Ovary (tissue), 3 donors: ENCODE measurements around the gene ROBO1.

Source experiments
- CTCF ChIP-seq, 3 donors: fragments of 450-650 bp in 2 of 3; fragments of 200-600 bp in 1 of 3; IDR thresholded peaks; one replicate each; pipeline versions ENCODE4 v1.5.1 to v1.8.0; 2016 to 2022; ENCODE audit warnings: antibody characterized with exemption in 3 of 3, mild to moderate bottlenecking in 1 of 3
- POLR2A ChIP-seq: fragments of 450-650 bp; IDR thresholded peaks from one replicate; pipeline ENCODE4 v1.6.1; 2017; ENCODE audit warnings: antibody characterized with exemption, mild to moderate bottlenecking, moderate library complexity
- donor health status: DM: no; HTN: no; CAD: no.

DNA sequence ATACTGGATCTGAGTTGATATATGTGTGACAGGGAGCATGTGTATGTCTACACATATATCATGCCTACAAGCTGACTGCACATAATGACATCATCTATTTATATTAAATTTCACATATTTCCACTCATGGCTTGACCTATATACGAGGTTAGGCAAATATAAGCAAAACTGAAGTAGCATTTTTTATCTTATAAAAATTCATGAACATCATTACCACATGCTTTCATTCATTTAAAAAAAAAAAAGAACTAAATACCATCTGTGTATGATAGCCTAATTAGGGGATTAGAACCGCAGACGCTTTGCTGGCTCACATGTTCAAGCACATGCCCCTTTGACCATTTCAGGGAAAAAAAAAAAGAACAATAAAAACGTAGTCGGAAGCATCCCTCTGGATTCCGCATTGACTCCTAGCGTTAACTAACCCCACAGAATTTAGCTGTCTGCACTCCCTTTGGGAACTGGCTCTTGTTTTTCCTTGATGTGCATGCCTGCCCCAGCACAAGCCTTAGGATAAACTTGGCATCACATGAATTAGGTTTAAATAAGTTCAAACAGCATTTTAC is 888.4 kb downstream of the ROBO1 start:
- TF ChIP-seq POLR2A, result no peak
- no peak for TF ChIP-seq CTCF (IDR thresholded peaks at IDR 0.05)
